MM.1S (cell line): ENCODE measurements around the gene MITF.

ENCODE experiments used
- DNase-seq: peaks from one replicate; pipeline ENCODE4 v3.0.0-alpha.2; 2015
- H2AFZ ChIP-seq: fragments of 300-600 bp; sonication (generic); 2 replicates; pipeline ENCODE4 v1.6.0; 2016; ENCODE audit warnings: antibody characterized with exemption, low read length
- H3F3A ChIP-seq: fragments of 300-600 bp; sonication (generic); 2 replicates; pipeline ENCODE4 v1.6.1; 2016; ENCODE audit warnings: mild to moderate bottlenecking, antibody characterized with exemption, low read length, moderate library complexity, mixed read lengths; ENCODE audit not compliant: insufficient read depth
- H3K27ac ChIP-seq: fragments of 300-600 bp; sonication (generic); 2 replicates; pipeline ENCODE4 v1.5.1; 2016; ENCODE audit warnings: mild to moderate bottlenecking, low read length
- H3K27me3 ChIP-seq: fragments of 300-600 bp; sonication (generic); replicated peaks from 2 replicates; pipeline ENCODE4 v1.6.0; 2016; ENCODE audit warnings: low read length; ENCODE audit not compliant: insufficient read depth
- H3K36me3 ChIP-seq: fragments of 300-600 bp; sonication (generic); replicated peaks from 2 replicates; pipeline ENCODE4 v1.6.1; 2016; ENCODE audit warnings: mild to moderate bottlenecking, low read length, mixed read lengths; ENCODE audit not compliant: insufficient read depth
- H3K4me1 ChIP-seq: fragments of 300-600 bp; sonication (generic); 2 replicates; pipeline ENCODE4 v1.6.1; 2016; ENCODE audit warnings: low read length, mixed read lengths
- H3K4me2 ChIP-seq: fragments of 300-600 bp; sonication (generic); 2 replicates; pipeline ENCODE4 v1.6.0; 2016; ENCODE audit warnings: low read depth, low read length
- H3K4me3 ChIP-seq: fragments of 300-600 bp; sonication (generic); 2 replicates; pipeline ENCODE4 v1.5.1; 2016; ENCODE audit warnings: low read length, mixed read lengths
- H3K79me2 ChIP-seq: fragments of 300-600 bp; sonication (generic); 2 replicates; pipeline ENCODE4 v1.6.1; 2016; ENCODE audit warnings: mixed run types, low read length, mixed read lengths
- H3K9ac ChIP-seq: fragments of 300-600 bp; sonication (generic); 2 replicates; pipeline ENCODE4 v1.6.1; 2016; ENCODE audit warnings: low read length, mixed read lengths
- H3K9me2 ChIP-seq: fragments of 300-600 bp; sonication (generic); replicated peaks from 2 replicates; pipeline ENCODE4 v1.6.1; 2016; ENCODE audit warnings: mild to moderate bottlenecking, low read length, mixed read lengths; ENCODE audit not compliant: insufficient read depth
- H3K9me3 ChIP-seq: fragments of 300-600 bp; sonication (generic); replicated peaks from 2 replicates; pipeline ENCODE4 v1.6.1; 2016; ENCODE audit warnings: mild to moderate bottlenecking, low read length, mixed read lengths; ENCODE audit not compliant: insufficient read depth
- H4K20me1 ChIP-seq: fragments of 300-600 bp; sonication (generic); 2 replicates; pipeline ENCODE4 v1.6.1; 2016; ENCODE audit warnings: mild to moderate bottlenecking, low read length, moderate library complexity, mixed read lengths; ENCODE audit not compliant: insufficient read depth
- EZH2 ChIP-seq: fragments of 300-600 bp; sonication (generic); optimal IDR thresholded peaks from 2 replicates; pipeline ENCODE3; 2017; ENCODE audit warnings: low read depth, mild to moderate bottlenecking, antibody characterized with exemption, low read length, mixed read lengths
- EZH2phosphoT487 ChIP-seq: fragments of 300-600 bp; sonication (generic); IDR thresholded peaks from 2 replicates; pipeline ENCODE4 v1.6.1; 2018; ENCODE audit warnings: antibody characterized with exemption, low read length
- TF ChIP-seq, protein P1 (sequence below): fragments of 300-600 bp; sonication (generic); IDR thresholded peaks from 2 replicates; pipeline ENCODE4 v1.5.1; 2016; ENCODE audit warnings: antibody characterized with exemption, low read length, mixed read lengths

Gene MITF

DNA sequence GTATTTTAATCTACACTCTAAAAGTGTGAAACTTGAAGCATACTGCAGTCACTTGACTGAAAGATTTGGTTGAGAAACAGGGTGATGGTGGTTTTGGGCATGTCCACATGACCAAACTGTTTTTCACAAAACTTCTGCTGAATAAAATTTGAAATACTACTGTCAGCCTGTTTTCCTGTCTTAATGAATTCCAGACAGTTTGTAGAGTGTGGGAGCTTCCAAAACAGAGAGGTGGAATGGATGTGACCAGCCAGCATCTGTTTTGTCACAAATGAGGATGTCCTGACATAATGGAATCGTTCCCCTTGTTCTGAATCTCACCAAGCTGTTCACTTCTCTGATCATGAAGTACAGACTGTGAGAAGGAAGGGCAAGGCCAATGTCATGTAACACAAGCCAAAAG is 11.8 kb downstream of the MITF start:
- no peak for DNase-seq
- no peak overlapping the region for H3K4me3 ChIP-seq
- TF ChIP-seq, protein P1, sequence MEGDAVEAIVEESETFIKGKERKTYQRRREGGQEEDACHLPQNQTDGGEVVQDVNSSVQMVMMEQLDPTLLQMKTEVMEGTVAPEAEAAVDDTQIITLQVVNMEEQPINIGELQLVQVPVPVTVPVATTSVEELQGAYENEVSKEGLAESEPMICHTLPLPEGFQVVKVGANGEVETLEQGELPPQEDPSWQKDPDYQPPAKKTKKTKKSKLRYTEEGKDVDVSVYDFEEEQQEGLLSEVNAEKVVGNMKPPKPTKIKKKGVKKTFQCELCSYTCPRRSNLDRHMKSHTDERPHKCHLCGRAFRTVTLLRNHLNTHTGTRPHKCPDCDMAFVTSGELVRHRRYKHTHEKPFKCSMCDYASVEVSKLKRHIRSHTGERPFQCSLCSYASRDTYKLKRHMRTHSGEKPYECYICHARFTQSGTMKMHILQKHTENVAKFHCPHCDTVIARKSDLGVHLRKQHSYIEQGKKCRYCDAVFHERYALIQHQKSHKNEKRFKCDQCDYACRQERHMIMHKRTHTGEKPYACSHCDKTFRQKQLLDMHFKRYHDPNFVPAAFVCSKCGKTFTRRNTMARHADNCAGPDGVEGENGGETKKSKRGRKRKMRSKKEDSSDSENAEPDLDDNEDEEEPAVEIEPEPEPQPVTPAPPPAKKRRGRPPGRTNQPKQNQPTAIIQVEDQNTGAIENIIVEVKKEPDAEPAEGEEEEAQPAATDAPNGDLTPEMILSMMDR, result no peak
- TF ChIP-seq EZH2phosphoT487, result no peak
- H3K9me3 ChIP-seq, result no peaks in the 10 kb centered on the region
- no peak overlapping the region for H2AFZ ChIP-seq
- no peaks in the 10 kb centered on the region for H3K79me2 ChIP-seq
- no peak overlapping the region for H3K4me2 ChIP-seq
- H3K9me2 ChIP-seq, result no peaks in the 10 kb centered on the region
- H4K20me1 ChIP-seq, result no peaks in the 10 kb centered on the region
- no peak overlapping the region for H3K27ac ChIP-seq
- 0 out of 2 replicates have a peak, but pooled peaks cover 2% of the 10 kb centered on the region for H3K4me1 ChIP-seq
- no peaks in the 10 kb centered on the region for H3K27me3 ChIP-seq
- no peak overlapping the region for H3K9ac ChIP-seq
- no peaks in the 10 kb centered on the region for H3K36me3 ChIP-seq
- H3F3A ChIP-seq, result no peaks in the 10 kb centered on the region

DNA sequence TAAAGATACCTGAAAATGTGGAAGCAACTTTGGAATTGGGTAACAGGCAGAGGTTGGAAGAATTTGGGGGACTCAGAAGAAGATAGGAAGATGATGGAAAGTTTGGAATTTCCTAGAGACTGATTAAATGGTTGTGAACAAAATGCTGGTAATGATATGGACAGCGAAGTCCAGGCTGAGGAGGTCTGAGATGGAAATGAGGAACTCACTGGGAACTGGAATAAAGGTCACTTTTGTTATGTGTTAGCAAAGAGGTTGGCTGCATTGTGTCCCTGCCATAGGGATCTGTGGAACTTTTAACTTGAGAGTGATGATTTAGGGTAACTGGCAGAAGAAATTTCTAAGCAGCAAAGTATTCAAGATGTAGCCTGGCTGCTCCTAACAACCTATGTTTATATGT is 13.0 kb downstream of the MITF start:
- H3K27ac ChIP-seq, result no peak overlapping the region
- DNase-seq, result no peak
- H3K4me1 ChIP-seq, result 0 out of 2 replicates have a peak, but pooled peaks cover 2% of the 10 kb centered on the region
- TF ChIP-seq EZH2phosphoT487, result no peak
- TF ChIP-seq, protein P1, result no peak
- no peak for TF ChIP-seq EZH2
- H2AFZ ChIP-seq, result no peak overlapping the region
- no peaks in the 10 kb centered on the region for H3K9me2 ChIP-seq
- no peaks in the 10 kb centered on the region for H3F3A ChIP-seq
- H3K4me3 ChIP-seq, result no peak overlapping the region
- H3K9me3 ChIP-seq, result no peaks in the 10 kb centered on the region
- no peak overlapping the region for H3K9ac ChIP-seq
- no peaks in the 10 kb centered on the region for H4K20me1 ChIP-seq
- H3K4me2 ChIP-seq, result no peak overlapping the region
- no peaks in the 10 kb centered on the region for H3K79me2 ChIP-seq
- no peaks in the 10 kb centered on the region for H3K36me3 ChIP-seq
- no peaks in the 10 kb centered on the region for H3K27me3 ChIP-seq

DNA sequence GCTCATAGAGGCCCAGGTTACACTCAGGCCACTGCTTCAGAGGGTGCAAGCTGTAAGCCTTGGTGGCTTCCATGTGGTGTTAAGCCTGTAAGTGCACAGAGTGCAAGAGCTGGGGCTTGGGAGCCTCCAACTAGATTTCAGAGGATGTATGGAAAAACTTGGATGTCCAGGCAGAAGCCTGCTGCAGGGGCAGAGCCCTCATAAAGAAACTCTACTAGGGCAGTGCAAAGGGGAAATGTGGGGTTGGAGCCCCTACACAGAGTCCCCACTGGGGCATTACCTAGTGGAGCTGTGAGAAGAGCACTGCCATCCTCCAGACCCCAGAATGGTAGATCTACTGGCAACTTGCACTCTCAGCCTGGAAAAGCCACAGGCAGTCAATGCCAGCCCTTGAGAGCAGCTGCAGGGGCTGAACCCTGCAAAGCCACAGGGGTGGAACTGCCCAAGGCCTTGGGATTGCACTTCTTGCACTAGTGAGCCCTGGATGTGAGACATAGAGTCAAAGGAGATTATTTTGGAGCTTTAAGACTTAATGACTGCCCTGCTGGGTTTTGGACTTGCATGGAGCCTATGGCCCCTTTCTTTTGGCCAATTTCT is 14.0 kb downstream of the MITF start:
- no peaks in the 10 kb centered on the region for H3K9me3 ChIP-seq
- no peaks in the 10 kb centered on the region for H3K9me2 ChIP-seq
- H3K36me3 ChIP-seq, result no peaks in the 10 kb centered on the region
- no peaks in the 10 kb centered on the region for H4K20me1 ChIP-seq
- DNase-seq, result no peak
- H2AFZ ChIP-seq, result no peak overlapping the region
- no peak overlapping the region for H3K27ac ChIP-seq
- no peaks in the 10 kb centered on the region for H3F3A ChIP-seq
- no peak overlapping the region for H3K9ac ChIP-seq
- H3K4me2 ChIP-seq, result no peak overlapping the region
- no peaks in the 10 kb centered on the region for H3K27me3 ChIP-seq
- H3K79me2 ChIP-seq, result no peaks in the 10 kb centered on the region
- no peaks in the 10 kb centered on the region for H3K4me1 ChIP-seq
- no peak overlapping the region for H3K4me3 ChIP-seq
- TF ChIP-seq EZH2 (no peak), EZH2phosphoT487 (no peak)
- TF ChIP-seq, protein P1, result no peak
